A549 (cell line): ENCODE measurements around the gene STK11IP. TPM values are rescaled to one million over a fixed set of nuclear protein-coding genes. Genes with fewer than 3 reads are reported as not detected.

Experiments
- ATAC-seq, 2 experiments: fragments of 200-7000 bp in 1 of 2; fragments of >200 bp in 1 of 2; cut with Nextera tagmentation in 1 of 2; cut with Tn5 transposase in 1 of 2; 3 replicates each; pipeline versions ENCODE4 v1.8.0 to v1.9.1; 2018 to 2020; ENCODE audit warnings: mild to moderate bottlenecking in 1 of 2, moderate library complexity in 1 of 2
- CTCF ChIA-PET: fragments of 300-600 bp; sonication (Branson Sonifier 250); formaldehyde crosslinking; extraction: SDS; loops from one replicate; lab custom pipeline; 2021; ENCODE audit warnings: antibody characterized with exemption, inconsistent platforms; lab: Yijun Ruan, JAX
- POLR2A ChIA-PET: fragments of 350-600 bp; formaldehyde crosslinking; extraction: SDS; loops from one replicate; lab custom pipeline; 2021; ENCODE audit warnings: antibody characterized with exemption, inconsistent platforms; lab: Yijun Ruan, JAX
- DNase-seq, 2 experiments: peaks; one replicate each; pipeline versions ENCODE4 v3.0.0 to v3.0.0-alpha.2; 2011 to 2016; ENCODE audit warnings: low read depth in 1 of 2, low spot score in 1 of 2
- FAIRE-seq: peaks from 2 replicates; lab custom pipeline; 2011; peaks lifted over from hg19 to GRCh38; lab: Jason Lieb, UNC
- H3K27ac ChIP-seq, 2 experiments: fragments of >200 bp; sonication (Bioruptor Twin); formaldehyde crosslinking; 3 replicates each; pipeline ENCODE4 v1.5.1; 2016 to 2017
- H3K4me1 ChIP-seq: fragments of >200 bp; sonication (Bioruptor Twin); formaldehyde crosslinking; 3 replicates; pipeline ENCODE4 v1.6.1; 2016
- H3K4me2 ChIP-seq: fragments of >200 bp; sonication (Bioruptor Twin); formaldehyde crosslinking; 3 replicates; pipeline ENCODE4 v1.6.1; 2016
- H3K4me3 ChIP-seq: fragments of >200 bp; sonication (Bioruptor Twin); formaldehyde crosslinking; 3 replicates; pipeline ENCODE4 v1.5.1; 2016
- H3K9me3 ChIP-seq: fragments of >200 bp; sonication (Bioruptor Twin); formaldehyde crosslinking; 3 replicates; pipeline ENCODE4 v1.6.1; 2016
- CEBPB ChIP-seq, 2 experiments: fragments of >200 bp in 1 of 2; sonication (Bioruptor Twin) in 1 of 2; formaldehyde crosslinking in 1 of 2; IDR thresholded peaks; 2 replicates each; pipeline ENCODE4 v1.6.1; 2012 to 2016
- FOSB ChIP-seq: fragments of 250-450 bp; sonication (Bioruptor Pico); IDR thresholded peaks from 2 replicates; pipeline ENCODE4 v1.5.0; 2020; ENCODE audit warnings: mild to moderate bottlenecking, moderate library complexity
- HEYL ChIP-seq: fragments of 250-450 bp; sonication (Bioruptor Pico); IDR thresholded peaks from 2 replicates; pipeline ENCODE4 v1.8.0; 2021; ENCODE audit warnings: mild to moderate bottlenecking, moderate library complexity
- HOXA7 ChIP-seq: fragments of 250-450 bp; sonication (Bioruptor Pico); IDR thresholded peaks from 2 replicates; pipeline ENCODE4 v1.5.0; 2020; ENCODE audit warnings: mild to moderate bottlenecking, moderate library complexity
- HOXB13 ChIP-seq: fragments of 250-450 bp; sonication (Bioruptor Pico); IDR thresholded peaks from 2 replicates; pipeline ENCODE4 v1.5.0; 2020; ENCODE audit warnings: low read depth, mild to moderate bottlenecking, moderate library complexity
- JUNB ChIP-seq: fragments of >200 bp; sonication (Bioruptor Twin); formaldehyde crosslinking; IDR thresholded peaks from 2 replicates; pipeline ENCODE4 v1.6.1; 2016
- MYC ChIP-seq: IDR thresholded peaks from 2 replicates; pipeline ENCODE4 v1.6.1; 2012; ENCODE audit warnings: mild to moderate bottlenecking, inconsistent platforms, low read length, improper control_type of control experiment, borderline replicate concordance
- NFE2L2 ChIP-seq: fragments of 150-350 bp; conservative IDR thresholded peaks from 2 replicates; pipeline ENCODE4 v1.6.1; 2014; ENCODE audit warnings: low read length
- POLR2A ChIP-seq: IDR thresholded peaks from 2 replicates; pipeline ENCODE4 v1.6.1; 2012; ENCODE audit warnings: mild to moderate bottlenecking, low read length
- RAD21 ChIP-seq, 2 experiments: fragments of >200 bp in 1 of 2; sonication (Bioruptor Twin) in 1 of 2; formaldehyde crosslinking in 1 of 2; IDR thresholded peaks in 1 of 2; conservative IDR thresholded peaks in 1 of 2; 2 replicates in 1 of 2; 3 replicates in 1 of 2; pipeline ENCODE4 v1.6.1; 2012 to 2018; ENCODE audit warnings: inconsistent platforms in 1 of 2
- RARB ChIP-seq: fragments of 250-450 bp; sonication (Bioruptor Pico); IDR thresholded peaks from 2 replicates; pipeline ENCODE4 v1.8.0; 2021; ENCODE audit warnings: mild to moderate bottlenecking, moderate library complexity
- RCOR1 ChIP-seq: fragments of 150-350 bp; IDR thresholded peaks from 2 replicates; pipeline ENCODE4 v1.6.1; 2014; ENCODE audit warnings: antibody characterized with exemption, low read length, low read depth
- RFX5 ChIP-seq: fragments of 450-650 bp; IDR thresholded peaks from 2 replicates; pipeline ENCODE4 v1.7.1; 2014; ENCODE audit warnings: antibody characterized with exemption, mild to moderate bottlenecking, moderate library complexity
- TFCP2L1 ChIP-seq: fragments of 250-450 bp; sonication (Bioruptor Pico); IDR thresholded peaks from 2 replicates; pipeline ENCODE4 v1.5.0; 2021; ENCODE audit warnings: mild to moderate bottlenecking
- TP53 ChIP-seq: fragments of 250-450 bp; sonication (Bioruptor Pico); IDR thresholded peaks from 2 replicates; pipeline ENCODE4 v1.5.0; 2021; ENCODE audit warnings: mild to moderate bottlenecking, moderate library complexity
- WGBS: methylation state at CpG from one replicate; pipeline ENCODE4 v1.1.6; 2017; ENCODE audit errors: missing lambda C conversion rate; 5-methylcytosine and 5-hydroxymethylcytosine counted together
- polyA plus RNA-seq, 4 experiments: library from polyadenylated mRNA; depleted of rRNA in 3 of 4; stranded (reverse); fragments of >200 nt; fragmentation: RNase III in 1 of 4; extraction: RNeasy Plus Mini Kit Qiagen cat#74134 plus additional on column Dnase treatment in 1 of 4; gene quantifications; 2 replicates in 3 of 4; 3 replicates in 1 of 4; pipeline ENCODE4 v1.2.3, GENCODE V29; 2011 to 2017
- TF ChIP-seq, protein P1 (sequence below): fragments of >200 bp; sonication (Bioruptor Twin); formaldehyde crosslinking; IDR thresholded peaks from 3 replicates; pipeline ENCODE4 v1.5.1; 2016
- TF ChIP-seq, protein P2 (sequence below): fragments of 200-600 bp; sonication (generic); IDR thresholded peaks from 2 replicates; pipeline ENCODE4 v1.6.1; 2016; ENCODE audit warnings: antibody characterized with exemption, mild to moderate bottlenecking, moderate library complexity
- TF ChIP-seq, protein P3 (sequence below): fragments of >200 bp; sonication (Bioruptor Twin); formaldehyde crosslinking; IDR thresholded peaks from 3 replicates; pipeline ENCODE4 v1.6.1; 2016
- TF ChIP-seq, protein P4 (sequence below): fragments of 450-650 bp; IDR thresholded peaks from 2 replicates; pipeline ENCODE4 v1.6.1; 2014; ENCODE audit warnings: antibody characterized with exemption
- TF ChIP-seq, protein P5 (sequence below): fragments of 150-350 bp; IDR thresholded peaks from 2 replicates; pipeline ENCODE4 v1.6.1; 2014; ENCODE audit warnings: low read depth, mild to moderate bottlenecking, low read length

The STK11IP gene
- polyA plus RNA-seq, 2 of the 4 experiments (the other 2 are of a cell fraction): 13.3 to 18.8 TPM

DNA sequence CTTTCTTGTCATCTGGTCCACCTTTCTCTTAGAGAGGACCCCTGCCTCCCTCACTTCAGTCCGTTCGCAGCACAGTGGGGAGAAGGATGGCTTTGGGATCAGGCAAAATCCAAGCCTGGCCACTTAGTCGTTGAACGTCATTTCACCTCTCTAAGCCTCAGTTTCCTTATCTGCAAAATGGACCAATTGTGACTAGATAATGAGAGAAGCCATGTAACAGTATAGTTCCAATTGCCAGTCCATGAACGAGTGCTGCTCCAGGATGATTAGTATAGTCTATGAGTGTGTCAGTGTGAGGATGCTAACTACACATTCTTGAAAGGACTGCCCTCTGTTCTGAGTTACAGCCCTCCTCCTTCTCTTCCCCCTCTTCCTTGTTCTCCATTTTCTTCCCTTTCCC is 24.5 kb upstream of the STK11IP start:
- FAIRE-seq (no peak), DNase-seq (no peak), ATAC-seq (no peak)
- H3K4me3 ChIP-seq: no peak overlapping the region
- whole genome bisulfite sequencing: 79% methylated on average over 5 of the region's 5 CpGs
- CTCF ChIA-PET: interaction anchor here (7.5 kb wide), 1 partner anchor 13 kb away, joined by 50 read pairs; no protein-coding TSS in a partner anchor
- no peak overlapping the region for H3K4me2 ChIP-seq
- no peaks in the 10 kb centered on the region for H3K9me3 ChIP-seq
- H3K27ac ChIP-seq: no peak overlapping the region
- peaks cover 14% of the 10 kb centered on the region for H3K4me1 ChIP-seq
- TF ChIP-seq NFE2L2 (no peak), CEBPB (IDR thresholded peaks at IDR 0.05) (no peak), HEYL (CRISPR knock-in tag) (no peak), RAD21 (conservative IDR thresholded peaks at IDR 0.05 in 1 of 2, IDR thresholded peaks at IDR 0.05 in 1 of 2) (no peak), MYC (no peak), FOSB (CRISPR knock-in tag) (no peak), RFX5 (no peak), POLR2A (no peak)
- TF ChIP-seq, protein P1, sequence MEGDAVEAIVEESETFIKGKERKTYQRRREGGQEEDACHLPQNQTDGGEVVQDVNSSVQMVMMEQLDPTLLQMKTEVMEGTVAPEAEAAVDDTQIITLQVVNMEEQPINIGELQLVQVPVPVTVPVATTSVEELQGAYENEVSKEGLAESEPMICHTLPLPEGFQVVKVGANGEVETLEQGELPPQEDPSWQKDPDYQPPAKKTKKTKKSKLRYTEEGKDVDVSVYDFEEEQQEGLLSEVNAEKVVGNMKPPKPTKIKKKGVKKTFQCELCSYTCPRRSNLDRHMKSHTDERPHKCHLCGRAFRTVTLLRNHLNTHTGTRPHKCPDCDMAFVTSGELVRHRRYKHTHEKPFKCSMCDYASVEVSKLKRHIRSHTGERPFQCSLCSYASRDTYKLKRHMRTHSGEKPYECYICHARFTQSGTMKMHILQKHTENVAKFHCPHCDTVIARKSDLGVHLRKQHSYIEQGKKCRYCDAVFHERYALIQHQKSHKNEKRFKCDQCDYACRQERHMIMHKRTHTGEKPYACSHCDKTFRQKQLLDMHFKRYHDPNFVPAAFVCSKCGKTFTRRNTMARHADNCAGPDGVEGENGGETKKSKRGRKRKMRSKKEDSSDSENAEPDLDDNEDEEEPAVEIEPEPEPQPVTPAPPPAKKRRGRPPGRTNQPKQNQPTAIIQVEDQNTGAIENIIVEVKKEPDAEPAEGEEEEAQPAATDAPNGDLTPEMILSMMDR: no peak
- TF ChIP-seq, protein P2, sequence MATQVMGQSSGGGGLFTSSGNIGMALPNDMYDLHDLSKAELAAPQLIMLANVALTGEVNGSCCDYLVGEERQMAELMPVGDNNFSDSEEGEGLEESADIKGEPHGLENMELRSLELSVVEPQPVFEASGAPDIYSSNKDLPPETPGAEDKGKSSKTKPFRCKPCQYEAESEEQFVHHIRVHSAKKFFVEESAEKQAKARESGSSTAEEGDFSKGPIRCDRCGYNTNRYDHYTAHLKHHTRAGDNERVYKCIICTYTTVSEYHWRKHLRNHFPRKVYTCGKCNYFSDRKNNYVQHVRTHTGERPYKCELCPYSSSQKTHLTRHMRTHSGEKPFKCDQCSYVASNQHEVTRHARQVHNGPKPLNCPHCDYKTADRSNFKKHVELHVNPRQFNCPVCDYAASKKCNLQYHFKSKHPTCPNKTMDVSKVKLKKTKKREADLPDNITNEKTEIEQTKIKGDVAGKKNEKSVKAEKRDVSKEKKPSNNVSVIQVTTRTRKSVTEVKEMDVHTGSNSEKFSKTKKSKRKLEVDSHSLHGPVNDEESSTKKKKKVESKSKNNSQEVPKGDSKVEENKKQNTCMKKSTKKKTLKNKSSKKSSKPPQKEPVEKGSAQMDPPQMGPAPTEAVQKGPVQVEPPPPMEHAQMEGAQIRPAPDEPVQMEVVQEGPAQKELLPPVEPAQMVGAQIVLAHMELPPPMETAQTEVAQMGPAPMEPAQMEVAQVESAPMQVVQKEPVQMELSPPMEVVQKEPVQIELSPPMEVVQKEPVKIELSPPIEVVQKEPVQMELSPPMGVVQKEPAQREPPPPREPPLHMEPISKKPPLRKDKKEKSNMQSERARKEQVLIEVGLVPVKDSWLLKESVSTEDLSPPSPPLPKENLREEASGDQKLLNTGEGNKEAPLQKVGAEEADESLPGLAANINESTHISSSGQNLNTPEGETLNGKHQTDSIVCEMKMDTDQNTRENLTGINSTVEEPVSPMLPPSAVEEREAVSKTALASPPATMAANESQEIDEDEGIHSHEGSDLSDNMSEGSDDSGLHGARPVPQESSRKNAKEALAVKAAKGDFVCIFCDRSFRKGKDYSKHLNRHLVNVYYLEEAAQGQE: no peak
- POLR2A ChIA-PET: interaction anchor here (0.7 kb wide), 1 partner anchor 25 kb away, joined by 3 read pairs; the partner anchor contains the start of gene STK11IP

DNA sequence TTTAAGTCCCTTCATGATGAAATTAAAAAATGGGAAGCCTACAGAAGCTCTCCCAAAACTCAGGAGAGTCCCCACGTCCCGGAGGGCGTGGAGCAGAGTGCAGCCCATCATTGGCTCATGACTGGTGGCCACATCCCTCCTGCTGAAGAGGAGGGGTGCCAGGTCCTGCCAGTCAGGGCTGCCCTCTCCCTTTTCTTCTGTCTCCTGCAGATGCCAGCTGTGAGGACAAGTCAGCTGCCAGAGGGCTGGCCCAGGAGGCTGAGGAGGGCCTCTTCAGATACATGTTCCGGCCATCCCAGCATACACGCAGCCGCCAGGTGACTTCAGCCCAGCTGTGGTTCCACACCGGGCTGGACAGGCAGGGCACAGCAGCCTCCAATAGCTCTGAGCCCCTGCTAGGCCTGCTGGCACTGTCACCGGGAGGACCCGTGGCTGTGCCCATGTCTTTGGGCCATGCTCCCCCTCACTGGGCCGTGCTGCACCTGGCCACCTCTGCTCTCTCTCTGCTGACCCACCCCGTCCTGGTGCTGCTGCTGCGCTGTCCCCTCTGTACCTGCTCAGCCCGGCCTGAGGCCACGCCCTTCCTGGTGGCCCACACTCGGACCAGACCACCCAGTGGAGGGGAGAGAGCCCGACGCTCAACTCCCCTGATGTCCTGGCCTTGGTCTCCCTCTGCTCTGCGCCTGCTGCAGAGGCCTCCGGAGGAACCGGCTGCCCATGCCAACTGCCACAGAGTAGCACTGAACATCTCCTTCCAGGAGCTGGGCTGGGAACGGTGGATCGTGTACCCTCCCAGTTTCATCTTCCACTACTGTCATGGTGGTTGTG is 23.0 kb upstream of the STK11IP start:
- CTCF ChIA-PET: interaction anchor here (0.7 to 7.5 kb wide), 2 partner anchors 15 to 34 kb away, joined by 3 to 50 read pairs; no protein-coding TSS in a partner anchor
- POLR2A ChIA-PET: interaction anchor here (0.5 to 1.7 kb wide), 2 partner anchors 23 to 31 kb away, joined by 3 to 6 read pairs; partner anchors contain the start of gene STK11IP
- WGBS: 69% methylated on average over 18 of the region's 22 CpGs
- Histone ChIP-seq H3K9me3 (no peaks in the 10 kb centered on the region), H3K27ac (no peak overlapping the region), H3K4me3 (no peak overlapping the region), H3K4me2 (no peak overlapping the region), H3K4me1 (peaks cover 14% of the 10 kb centered on the region)
- FAIRE-seq (no peak), DNase-seq (no peak), ATAC-seq (no peak)
- TF ChIP-seq RFX5 (no peak), HOXB13 (no peak)

DNA sequence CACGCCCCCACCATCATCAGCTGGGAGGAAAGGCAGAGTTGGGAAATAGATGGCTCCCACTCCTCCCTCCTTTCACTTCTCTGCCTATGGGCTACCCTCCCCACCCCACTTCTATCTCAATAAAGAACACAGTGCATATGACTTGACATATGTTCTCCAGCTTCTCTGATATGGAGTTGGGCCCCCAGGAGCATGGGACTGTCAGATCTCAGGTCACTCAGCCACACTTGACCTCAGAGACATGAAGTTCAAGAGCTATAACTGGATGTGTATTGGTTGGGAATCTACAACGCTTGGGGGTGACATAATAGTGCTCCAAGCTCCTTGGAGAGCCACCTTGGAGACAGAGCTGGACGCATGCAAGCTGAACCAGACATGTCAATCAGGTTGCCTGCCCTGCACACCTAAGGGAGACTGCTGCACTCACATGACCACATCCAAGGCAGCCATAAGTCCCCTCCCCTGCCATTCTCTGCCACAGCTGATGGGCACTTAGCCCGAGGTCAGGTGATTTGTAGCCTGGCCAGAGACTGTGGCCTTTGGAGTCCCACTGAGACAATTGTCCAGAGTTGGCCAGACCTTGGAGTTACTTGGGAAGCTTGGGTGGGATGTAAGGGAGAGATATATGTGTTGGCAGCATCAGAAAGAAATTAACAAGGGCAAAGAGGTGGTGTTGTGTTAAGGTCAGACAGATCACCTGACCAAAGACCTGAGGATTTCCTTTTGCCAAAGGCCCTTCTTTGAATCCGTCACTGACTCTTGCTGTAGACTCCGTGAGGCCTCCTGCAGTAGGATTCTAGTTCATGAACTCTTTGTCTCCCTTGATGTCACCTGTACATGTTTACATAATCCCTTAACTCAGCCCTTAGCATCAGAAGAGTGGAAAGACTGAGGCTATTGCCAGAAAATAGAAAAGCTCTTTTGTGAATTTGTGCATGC is 21.8 kb upstream of the STK11IP start:
- CTCF ChIA-PET: interaction anchor here (1.1 to 7.5 kb wide), 6 partner anchors 12 to 54 kb away, joined by 3 to 50 read pairs (median 4); no protein-coding TSS in a partner anchor
- Histone ChIP-seq H3K4me3 (no peak overlapping the region), H3K27ac (no peak overlapping the region), H3K9me3 (no peaks in the 10 kb centered on the region), H3K4me1 (peaks cover 9% of the 10 kb centered on the region; the same call in 2 of the 3 replicates), H3K4me2 (no peak overlapping the region)
- 68% methylated on average over 6 of the region's 6 CpGs for WGBS
- FAIRE-seq (no peak), DNase-seq (no peak), ATAC-seq (no peak)
- POLR2A ChIA-PET: interaction anchor here (1.7 kb wide), 1 partner anchor 22 kb away, joined by 6 read pairs; the partner anchor contains the start of gene STK11IP
- TF ChIP-seq FOSB (CRISPR knock-in tag) (no peak), TFCP2L1 (CRISPR knock-in tag) (no peak), RARB (CRISPR knock-in tag) (no peak), JUNB (no peak), TP53 (CRISPR knock-in tag) (no peak), RCOR1 (no peak), HOXA7 (CRISPR knock-in tag) (no peak)
- TF ChIP-seq, protein P3, sequence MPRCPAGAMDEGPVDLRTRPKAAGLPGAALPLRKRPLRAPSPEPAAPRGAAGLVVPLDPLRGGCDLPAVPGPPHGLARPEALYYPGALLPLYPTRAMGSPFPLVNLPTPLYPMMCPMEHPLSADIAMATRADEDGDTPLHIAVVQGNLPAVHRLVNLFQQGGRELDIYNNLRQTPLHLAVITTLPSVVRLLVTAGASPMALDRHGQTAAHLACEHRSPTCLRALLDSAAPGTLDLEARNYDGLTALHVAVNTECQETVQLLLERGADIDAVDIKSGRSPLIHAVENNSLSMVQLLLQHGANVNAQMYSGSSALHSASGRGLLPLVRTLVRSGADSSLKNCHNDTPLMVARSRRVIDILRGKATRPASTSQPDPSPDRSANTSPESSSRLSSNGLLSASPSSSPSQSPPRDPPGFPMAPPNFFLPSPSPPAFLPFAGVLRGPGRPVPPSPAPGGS: no peak
- TF ChIP-seq, protein P4, sequence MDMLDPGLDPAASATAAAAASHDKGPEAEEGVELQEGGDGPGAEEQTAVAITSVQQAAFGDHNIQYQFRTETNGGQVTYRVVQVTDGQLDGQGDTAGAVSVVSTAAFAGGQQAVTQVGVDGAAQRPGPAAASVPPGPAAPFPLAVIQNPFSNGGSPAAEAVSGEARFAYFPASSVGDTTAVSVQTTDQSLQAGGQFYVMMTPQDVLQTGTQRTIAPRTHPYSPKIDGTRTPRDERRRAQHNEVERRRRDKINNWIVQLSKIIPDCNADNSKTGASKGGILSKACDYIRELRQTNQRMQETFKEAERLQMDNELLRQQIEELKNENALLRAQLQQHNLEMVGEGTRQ: no peak
- TF ChIP-seq, protein P5, sequence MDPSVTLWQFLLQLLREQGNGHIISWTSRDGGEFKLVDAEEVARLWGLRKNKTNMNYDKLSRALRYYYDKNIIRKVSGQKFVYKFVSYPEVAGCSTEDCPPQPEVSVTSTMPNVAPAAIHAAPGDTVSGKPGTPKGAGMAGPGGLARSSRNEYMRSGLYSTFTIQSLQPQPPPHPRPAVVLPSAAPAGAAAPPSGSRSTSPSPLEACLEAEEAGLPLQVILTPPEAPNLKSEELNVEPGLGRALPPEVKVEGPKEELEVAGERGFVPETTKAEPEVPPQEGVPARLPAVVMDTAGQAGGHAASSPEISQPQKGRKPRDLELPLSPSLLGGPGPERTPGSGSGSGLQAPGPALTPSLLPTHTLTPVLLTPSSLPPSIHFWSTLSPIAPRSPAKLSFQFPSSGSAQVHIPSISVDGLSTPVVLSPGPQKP: no peak
